Head of caudate nucleus (tissue), 42 donors: ENCODE results near the gene PPP4R3B.
A peak's percentile ranks its signal among the peaks of the same experiment; 100 is the strongest.
"Not testable (repeated sequence)": the region's sequence is repeated elsewhere in the genome, so short reads cannot be mapped to it uniquely, and the experiment has no call there.

Source experiments
- DNase-seq, 42 donors: peaks; one replicate each; pipeline versions ENCODE4 v3.0.0 to v3.0.0-alpha.2; 2020 to 2021; ENCODE audit warnings: mixed read lengths in 7 of 42
- intact Hi-C: fragments of 100-400 bp; cut with DNase I; formaldehyde crosslinking; loops from one replicate; pipeline ENCODE4 v1.15.0; 2022

Gene PPP4R3B

DNA sequence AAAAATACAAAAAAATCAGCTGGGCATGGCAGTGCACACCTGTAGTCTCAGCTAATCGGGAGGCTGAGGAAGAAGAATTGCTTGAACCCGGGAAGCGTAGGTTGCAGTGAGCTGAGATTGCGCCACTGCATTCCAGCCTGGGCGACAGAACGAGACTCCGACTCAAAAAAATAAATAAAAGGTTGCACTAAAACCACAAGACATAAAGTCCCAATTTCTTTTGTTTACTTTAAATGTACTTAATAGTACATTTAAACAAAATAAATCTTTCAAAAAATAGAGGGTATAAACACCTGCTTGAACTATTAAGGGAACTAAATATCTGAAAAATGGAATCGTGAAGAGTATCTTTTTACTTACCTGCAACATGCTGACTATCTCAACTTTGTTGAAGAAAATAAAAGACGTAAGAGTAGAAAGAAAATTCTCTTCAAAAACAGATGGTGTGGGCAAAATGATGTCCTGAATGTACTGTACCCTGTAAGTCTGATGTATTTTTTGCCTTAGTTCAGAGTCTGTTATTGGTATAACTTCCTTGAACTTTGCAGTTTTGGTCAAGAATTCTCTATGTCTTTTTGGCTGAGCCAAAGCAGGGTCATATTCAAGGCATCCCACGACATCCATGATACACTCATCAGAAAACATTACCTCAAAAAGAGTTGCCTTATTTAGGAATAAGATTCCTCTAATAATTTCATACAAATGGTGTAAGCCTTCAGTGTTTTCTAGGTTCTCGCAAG is 19.2 kb downstream of the PPP4R3B start:
- intact Hi-C loops = no loop called here

DNA sequence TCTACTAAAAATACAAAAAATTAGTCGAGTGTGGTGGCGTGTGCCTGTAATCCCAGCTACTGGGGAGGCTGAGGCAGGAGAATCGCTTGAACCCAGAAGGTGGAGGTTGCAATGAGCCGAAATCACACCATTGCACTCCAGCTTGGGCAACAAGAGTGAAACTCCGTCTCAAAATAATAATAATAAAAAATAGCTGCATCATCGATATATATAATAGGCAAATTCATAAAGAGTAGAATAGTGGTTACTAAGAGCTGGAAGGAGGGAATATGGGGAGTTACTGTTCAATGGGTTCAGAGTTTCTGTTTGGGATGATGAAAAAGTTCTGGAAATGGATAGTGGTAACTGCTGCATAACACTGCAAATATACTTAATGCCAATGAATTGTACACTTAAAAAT is 20.6 kb downstream of the PPP4R3B start:
- DNase-seq, intact Hi-C loops: not testable (repeated sequence)

More for the DNA sequence above, 19.2 kb downstream of the PPP4R3B start:
- DNase-seq = no peak

DNA sequence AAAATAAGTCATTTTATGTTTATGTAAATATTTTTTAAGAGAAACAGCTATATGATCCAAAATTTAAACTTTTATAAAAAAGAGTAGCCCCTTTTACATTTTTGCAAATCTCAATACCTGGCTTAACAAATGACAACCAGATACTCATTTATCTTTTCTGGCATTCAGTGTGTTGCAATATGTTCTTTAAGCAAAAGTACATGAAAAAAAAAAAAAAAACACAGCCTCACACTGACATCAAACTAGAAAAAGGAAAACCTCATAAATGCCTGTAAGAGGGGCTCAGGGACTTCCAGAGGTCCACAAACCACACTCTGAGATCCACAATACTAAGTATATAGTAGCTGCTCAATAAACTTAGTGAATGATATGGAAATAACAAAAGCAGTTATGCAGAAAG is 21.9 kb downstream of the PPP4R3B start:
- intact Hi-C loops = no loop called here
- DNase-seq = no peak

DNA sequence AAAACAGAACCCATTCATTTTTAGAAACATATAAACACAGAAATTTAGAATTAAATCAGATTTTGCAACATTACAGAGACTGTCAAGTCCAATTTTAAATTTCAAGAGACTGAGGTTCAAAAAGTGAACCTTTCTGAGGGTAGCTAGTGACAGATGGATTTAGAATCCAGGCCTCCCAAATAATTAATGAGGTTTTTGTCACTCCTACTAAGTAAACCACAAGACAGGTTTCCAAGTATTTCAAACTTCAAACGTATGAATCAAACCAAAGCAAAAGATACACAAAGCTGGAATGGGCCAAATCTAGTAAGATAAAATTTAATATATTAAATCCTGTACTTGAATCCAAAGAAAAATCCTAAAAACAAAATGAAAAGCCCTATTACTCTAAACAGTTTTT is 25.3 kb downstream of the PPP4R3B start:
- DNase-seq = no peak
- intact Hi-C loops = no loop called here

DNA sequence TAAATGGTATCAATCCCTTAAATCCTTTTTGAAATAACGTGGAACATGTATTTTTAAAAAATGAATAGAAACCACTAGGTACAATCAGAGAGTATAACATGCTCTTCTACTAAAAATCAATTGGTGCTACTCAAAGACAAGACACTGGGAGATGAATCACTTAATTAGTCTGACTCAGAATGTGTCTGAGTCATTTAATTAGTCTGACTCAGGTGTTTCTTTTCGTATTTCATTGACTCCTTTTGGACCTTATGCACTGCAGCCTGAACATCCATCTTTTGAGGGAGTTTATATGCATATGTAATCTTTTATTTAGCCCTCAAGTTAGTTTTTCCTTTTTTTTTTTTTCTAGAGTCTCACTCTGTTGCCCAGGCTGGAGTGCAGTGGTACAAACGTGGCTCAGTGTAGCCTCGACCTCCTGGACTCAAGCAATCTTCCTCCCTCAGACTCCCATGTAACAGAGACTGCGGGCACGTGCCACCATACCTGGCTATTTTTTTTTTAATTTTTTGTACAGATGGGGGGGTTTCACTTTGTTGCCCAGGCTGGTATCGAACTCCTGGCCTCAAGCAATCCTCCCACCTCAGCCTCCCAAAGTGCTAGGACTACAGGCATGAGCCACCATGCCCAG is 26.5 kb downstream of the PPP4R3B start:
- DNase-seq = peak in 1 of 42 donors; percentile 14
- intact Hi-C loops = no loop called here

DNA sequence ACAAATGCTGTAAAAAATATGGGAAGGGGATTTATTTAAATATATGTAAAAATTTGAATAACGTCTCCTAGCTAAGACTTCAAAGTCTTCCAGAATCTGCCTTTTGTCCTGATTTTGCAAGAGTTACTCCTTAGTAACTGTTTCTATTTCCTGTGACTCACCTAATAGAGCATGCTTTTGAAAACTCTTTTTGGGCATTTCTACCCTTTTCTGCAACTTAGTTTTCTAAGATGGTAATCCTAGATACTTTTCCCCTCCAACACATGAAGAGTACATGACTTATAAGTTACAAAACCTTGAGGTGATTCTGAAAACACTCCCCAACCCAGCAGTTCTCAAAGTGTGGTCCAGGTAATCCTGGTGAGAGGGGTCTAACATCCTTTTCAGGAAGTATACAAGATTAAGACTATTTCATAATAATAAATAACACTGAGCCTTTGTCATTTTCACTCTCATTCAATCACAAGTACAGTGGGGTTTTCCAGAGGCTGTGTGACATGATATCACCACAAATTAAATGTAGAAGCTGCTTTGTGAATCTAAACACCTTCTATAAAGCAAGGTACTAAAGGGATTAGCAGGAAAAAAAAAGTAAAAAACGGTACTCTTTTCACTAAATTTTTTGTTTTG is 31.9 kb downstream of the PPP4R3B start:
- intact Hi-C loops = no loop called here
- no peak for DNase-seq

DNA sequence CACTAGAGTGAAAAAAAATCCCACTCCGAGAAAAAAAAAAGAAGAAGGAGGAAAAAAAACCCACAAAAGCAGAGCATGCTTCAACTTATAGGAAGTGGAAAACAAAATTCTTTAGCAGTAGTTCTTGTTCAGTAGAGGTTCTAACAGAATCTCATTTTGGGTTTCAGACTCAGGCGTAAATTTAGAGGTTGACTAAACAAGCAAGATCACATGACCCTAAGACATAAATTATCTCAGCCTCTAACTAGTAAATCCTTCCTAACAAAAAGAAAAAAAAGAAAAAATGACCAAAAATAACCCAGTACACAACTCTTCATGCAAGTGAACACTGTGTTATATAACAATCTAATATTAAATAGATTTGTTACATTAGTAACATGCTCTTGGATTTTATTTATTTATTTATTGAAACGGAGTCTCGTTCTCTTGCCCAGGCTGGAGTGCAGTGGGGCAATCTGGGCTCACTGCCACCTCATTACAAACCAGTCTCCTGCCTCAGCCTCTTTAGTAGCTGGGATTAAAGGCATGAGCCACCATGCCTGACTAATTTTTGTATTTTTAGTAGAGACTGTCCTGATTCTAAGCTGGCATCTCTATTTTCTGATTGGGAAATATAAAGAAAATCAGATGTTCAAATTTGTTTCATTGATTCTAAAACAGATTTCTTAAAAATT is 35.4 kb downstream of the PPP4R3B start:
- intact Hi-C loops = no loop called here
- DNase-seq = peak in 11 of 42 donors; percentile 12 to 63 (median 20)

DNA sequence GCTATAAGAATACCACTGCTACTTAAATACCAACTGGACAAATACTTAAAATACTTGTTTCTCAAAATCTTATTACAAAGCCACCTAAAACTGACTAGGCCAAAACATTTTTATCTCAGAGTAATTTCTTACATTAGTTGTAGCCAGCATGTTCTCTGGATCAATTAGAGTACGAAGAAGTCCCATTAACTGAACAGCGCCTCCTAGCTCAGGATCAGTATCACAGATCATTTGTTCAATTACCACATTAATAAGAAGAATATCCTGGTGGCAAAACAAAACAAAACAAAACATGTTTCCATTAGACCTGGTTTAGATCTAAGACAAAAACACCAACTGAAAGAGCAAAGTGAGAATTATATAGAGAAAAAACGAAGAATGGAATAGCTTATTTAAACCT is 36.0 kb downstream of the PPP4R3B start:
- no peak for DNase-seq
- intact Hi-C loops = no loop called here

DNA sequence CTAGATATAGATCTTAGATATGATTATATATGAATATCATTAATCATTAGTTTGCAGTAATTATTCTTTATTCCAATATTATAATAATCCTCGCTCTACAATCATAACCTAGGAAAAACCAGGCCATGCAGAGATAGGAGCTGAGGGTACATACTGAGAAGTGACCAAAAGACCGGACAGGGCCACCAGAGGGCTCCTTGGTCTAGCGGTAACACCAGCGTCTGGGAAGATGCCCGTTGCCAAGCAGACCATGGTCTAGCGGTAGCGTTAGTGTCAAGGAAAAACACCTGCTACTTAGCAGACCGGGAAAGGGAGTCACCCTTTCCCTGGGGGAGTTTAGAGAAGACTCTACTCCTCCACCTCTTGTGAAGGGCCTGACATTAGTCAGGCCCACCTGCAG is 48.4 kb downstream of the PPP4R3B start:
- intact Hi-C loops = not testable (repeated sequence)

DNA sequence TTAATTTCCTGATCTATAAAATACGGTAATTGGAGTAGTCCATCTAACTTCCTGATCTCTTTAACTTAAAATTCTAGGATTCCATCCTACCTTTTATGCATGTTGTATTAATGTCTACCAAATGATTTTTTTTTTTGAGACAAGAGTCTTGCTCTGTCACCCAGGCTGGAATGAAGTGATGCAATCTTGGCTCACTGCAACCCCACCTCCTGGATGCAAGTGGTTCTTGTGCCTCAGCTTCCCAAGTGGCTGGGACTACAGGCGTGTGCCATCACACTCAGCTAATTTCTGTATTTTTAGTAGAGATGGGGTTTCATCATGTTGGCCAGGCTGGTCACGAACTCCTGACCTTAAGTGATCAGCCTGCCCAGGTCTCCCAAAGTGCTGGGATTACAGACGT is 50.1 kb downstream of the PPP4R3B start:
- no peak for DNase-seq
- intact Hi-C loops = no loop called here

More for the DNA sequence above, 48.4 kb downstream of the PPP4R3B start:
- not testable (repeated sequence) for DNase-seq

DNA sequence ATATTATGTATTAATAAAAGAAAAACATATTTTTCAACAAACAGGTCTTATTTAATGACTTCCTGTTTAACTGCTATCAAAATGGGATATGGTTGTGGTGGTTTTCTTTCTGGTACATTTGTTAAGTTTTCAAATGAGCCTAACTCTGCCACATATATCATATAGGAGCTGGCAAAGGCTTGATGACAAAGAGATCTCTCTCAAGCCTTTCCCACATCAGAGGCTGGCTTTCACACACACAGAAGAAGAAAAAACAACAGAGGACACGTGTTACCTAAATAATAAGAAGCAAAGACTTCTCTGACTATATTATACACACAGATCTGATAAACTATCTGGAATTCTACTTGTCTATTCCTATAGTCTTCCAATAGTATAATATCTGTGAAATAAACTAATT is 51.8 kb downstream of the PPP4R3B start:
- no peak for DNase-seq
- intact Hi-C loops = no loop called here

DNA sequence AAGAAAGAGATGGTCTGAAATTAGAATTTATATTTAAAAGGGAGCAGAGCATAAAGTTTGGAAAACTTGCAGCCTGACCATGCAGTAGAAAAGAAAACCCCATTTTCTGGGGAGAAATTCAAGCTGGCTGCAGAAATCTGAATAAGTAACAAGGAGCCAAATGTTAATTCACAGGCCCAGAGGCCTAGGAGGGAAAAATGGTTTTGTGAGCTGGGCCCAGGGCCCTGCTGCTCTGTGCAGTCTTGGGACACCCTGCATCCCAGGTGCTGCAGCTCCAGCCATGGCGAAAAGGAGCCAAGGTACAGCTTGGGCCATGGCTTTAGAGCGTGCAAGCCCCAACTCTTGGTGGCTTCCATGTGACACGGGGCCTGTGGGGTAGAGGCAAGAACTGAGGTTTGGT is 56.6 kb downstream of the PPP4R3B start:
- no peak for DNase-seq
- intact Hi-C loops = no loop called here

DNA sequence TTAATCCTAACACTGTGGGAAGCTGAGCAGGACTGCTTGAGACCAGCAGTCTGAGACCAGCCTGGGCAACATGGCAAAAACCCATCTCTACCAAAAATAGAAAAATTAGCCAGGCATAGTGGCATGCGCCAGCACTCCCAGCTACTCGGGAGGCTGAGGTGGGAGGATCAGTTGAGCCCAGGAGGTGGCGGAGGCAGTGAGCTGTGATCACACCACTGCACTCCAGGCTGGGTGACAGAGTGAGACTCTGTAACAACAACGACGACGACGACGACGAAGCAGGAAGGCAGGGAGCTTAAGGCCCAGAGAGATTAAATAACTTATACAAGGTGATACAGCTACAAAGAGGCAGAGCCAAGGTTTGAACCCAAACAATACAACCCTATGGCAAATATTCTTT is 60.6 kb downstream of the PPP4R3B start:
- intact Hi-C loops = no loop called here
- DNase-seq = no peak

DNA sequence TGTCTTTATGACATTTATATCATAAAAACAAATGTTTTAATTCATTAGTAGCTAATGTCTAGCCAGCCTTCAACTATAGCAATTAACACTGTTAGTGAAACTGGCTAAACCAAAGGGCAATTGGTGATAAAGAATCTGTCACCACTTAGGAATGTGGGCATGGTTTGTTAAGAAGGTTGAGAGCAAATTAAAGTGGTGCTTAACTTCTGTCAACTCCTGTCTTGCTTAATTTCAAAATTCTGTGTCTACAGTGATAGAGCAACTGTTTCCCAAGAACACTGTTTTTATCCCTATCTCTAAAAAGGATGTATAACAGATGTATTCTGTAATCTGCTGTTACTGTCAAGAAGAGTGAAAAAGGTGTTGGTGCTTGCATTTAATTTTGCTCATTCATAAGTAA is 61.4 kb downstream of the PPP4R3B start:
- no peak for DNase-seq
- intact Hi-C loops = no loop called here

DNA sequence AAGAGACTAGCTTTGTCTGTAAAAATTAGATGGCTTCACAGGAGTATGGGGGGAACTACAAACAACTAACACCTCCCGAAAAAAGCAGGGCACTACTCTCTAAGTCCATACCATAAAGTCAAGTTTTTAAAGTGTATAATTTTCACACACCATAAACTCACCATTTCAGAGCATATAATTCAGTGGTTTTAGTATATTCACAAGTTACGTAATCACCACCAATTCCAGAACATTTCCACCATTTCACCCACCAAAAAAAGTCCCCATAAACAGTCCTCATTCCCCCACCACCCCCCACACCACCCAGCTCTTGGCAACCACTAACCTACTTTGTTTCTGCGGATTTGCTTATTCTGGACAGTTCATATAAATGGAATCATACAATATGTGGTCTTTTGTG is 64.1 kb downstream of the PPP4R3B start:
- intact Hi-C loops = no loop called here
- DNase-seq = no peak

DNA sequence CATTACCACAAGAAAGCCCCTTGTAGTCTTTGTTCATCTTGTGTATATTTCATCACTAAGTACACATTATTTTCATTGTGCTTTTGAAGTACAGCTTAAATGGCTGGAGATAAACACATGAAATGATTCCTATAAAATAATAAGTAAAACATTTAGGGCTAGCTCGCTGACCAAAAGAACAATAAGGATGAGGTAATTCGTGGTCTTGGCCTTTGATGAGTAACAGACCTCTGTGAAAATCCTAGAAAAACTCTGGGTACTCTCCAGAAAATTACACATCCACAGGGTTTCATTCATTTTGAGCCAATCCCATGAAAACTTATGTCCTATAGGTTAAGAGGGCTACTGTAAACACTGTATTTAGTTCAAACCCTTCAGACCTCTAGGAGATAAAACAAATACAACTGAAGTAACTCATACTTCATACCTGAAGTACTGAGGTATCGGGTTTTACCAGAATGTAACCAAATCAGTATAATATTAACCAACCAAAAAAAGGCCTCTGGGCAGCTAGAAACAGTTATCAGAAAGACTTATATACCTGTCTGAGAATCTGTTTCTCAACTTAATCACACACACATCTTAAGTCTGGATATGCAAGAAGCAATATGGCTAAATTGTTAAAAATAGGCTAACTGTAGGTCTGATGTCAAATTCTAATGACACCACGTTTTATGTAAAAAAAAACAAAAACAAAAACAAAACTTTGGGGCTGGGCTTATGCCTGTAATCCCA is 66.9 kb downstream of the PPP4R3B start:
- DNase-seq = no peak
- intact Hi-C loops = no loop called here

DNA sequence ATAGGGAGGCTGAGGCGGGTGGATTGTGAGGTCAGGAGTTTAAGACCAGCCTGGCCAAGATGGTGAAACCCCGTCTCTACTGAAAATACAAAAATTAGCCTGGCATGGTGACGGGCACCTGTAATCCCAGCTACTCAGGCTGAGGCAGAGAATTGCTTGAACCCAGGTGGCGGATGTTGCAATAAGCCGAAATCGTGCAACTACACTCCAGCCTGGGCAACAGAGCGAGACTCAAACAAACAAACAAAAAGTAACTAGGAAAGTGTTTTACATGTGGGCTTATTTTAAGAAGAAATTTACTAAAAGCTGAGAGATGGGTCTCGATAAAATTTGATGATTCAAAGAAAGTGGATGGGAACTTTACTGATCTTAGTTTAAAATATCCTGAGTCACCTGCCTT is 69.7 kb downstream of the PPP4R3B start:
- intact Hi-C loops, DNase-seq: not testable (repeated sequence)

DNA sequence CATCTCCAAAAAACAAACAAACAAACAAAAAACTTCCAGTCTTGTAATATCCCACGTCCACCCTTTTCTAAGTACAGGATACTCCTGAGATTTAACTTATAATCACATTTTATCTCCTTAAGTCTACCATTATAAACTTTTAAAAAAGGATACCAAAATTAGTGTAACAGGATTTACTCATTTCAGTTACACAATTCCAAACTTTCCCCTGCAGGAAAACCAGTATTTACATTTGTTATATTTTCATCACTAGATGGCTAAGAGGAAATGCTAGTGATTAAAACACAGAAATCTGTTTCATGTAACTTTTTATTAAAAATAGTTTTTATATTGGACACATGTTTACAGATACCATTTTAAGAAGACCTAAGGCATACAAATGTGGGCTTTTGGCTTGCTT is 70.4 kb downstream of the PPP4R3B start:
- no peak for DNase-seq
- intact Hi-C loops = no loop called here

DNA sequence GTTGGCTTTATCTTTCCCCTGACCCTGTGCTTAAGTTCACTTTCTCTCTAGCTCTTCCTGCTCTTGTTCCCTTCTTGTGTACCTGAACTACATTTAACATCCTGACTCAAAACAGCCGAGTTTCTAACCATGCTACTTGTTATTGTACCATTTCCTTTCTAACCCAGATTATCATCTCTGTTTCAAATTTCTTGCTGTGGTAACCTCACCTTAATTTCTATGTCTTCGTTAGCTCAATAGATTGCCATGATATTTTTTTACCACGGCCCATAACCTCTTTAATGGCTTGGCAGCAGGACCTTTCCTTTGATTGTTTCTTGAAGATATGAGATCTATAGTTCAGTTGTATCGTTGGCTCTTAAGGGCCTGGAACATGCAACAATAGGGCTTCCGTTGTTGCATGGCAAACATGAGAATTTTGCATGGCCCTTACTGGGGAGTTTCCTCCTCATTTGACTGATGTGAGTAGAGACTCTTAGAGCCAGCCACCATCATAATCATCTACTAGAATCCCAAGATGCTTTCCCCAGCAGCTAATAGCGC is 86.8 kb downstream of the PPP4R3B start:
- DNase-seq = no peak
- intact Hi-C loops = no loop called here
